ENCODE results near the gene TEX12. TPM values are rescaled to one million over a fixed set of nuclear protein-coding genes. Genes with fewer than 3 reads are reported as not detected.

Gene TEX12
- polyA plus RNA-seq, 3 donors, result 0.43 TPM; not detected in 2

- no CpG with 5 or more reads among the region's 3 CpGs for WGBS (ENCODE audit: insufficient coverage)
- Histone ChIP-seq H3K27me3 (ENCODE audit: control insufficient read depth in 2 of 2, insufficient read depth in 2 of 2, low read length in 2 of 2) (no peaks in the 10 kb centered on the region), H3K27ac (ENCODE audit: low read depth in 1 of 2, low read length in 2 of 2) (no peak overlapping the region), H3K9me3 (replicated peaks in 1 of 2; ENCODE audit: control insufficient read depth in 1 of 2, insufficient read depth in 1 of 2, low read length in 2 of 2) (no peaks in the 10 kb centered on the region), H3K9ac (ENCODE audit: insufficient read depth, low read length, poor library complexity, severe bottlenecking) (no peak overlapping the region), H3K79me2 (ENCODE audit: insufficient read depth, low read length) (peaks cover under 1% of the 10 kb centered on the region), H3K4me1 (ENCODE audit: control insufficient read depth in 1 of 2, insufficient read depth in 2 of 2, low read length in 2 of 2) (peaks cover 5 to 6% of the 10 kb centered on the region in 2 donors), H3K4me2 (replicated peaks; ENCODE audit: extremely low read depth, low read length, poor library complexity, severe bottlenecking) (no peak overlapping the region), H3K36me3 (replicated peaks in 1 of 2; ENCODE audit: control insufficient read depth in 1 of 2, insufficient read depth in 2 of 2, low read length in 2 of 2) (no peaks in the 10 kb centered on the region), H4K20me1 (ENCODE audit: insufficient read depth, low read length) (no peaks in the 10 kb centered on the region), H2AFZ (ENCODE audit: insufficient read depth, low read depth, low read length, poor library complexity, severe bottlenecking) (no peak overlapping the region), H3K4me3 (replicated peaks in 1 of 3; ENCODE audit: low read depth in 2 of 3, low read length in 3 of 3) (no peak overlapping the region)
- no peaks in the 10 kb centered on the region for H3K9me3 Mint-ChIP-seq
- intact Hi-C loops (cut with micrococcal nuclease), result loop anchor here in 1 of 2 donors (5.0 to 10.0 kb wide), 2 partner anchors 47 to 336 kb away; partner anchors contain the start of gene BCO2
- H3K4me1 Mint-ChIP-seq, result peaks cover 15% of the 10 kb centered on the region
- DNase-seq, result no peak
- H3K4me3 Mint-ChIP-seq, result no peak overlapping the region
- no peak for TF ChIP-seq CTCF (IDR thresholded peaks at IDR 0.05)
- H3K36me3 Mint-ChIP-seq, result peaks cover 0 to 1% of the 10 kb centered on the region in 2 donors
- peaks cover 0 to 2% (median 0%) of the 10 kb centered on the region in 3 donors for H3K27me3 Mint-ChIP-seq (ENCODE audit: low read depth in 3 of 3)
- no peak overlapping the region for H3K27ac Mint-ChIP-seq
Observed at GRCh38 chr11:112221274-112221835, 54.2 kb downstream of the TEX12 start.

Small RNAs within 50 kb of the gene (small RNA-seq; reads per million reads assigned to genes)
- gene MRPS36P4 (ENCODE audit: insufficient read length, low read depth), result not detected

Other genes with a start within 250 kb of the TEX12 start
- gene C11orf52, start 248.5 kb upstream of the TEX12 start, polyA plus RNA-seq, result not detected
- gene DIXDC1, start 230.0 kb upstream of the TEX12 start, polyA plus RNA-seq, result under 1 TPM in 2 of 3 donors, not detected in 1; 0.07 to 0.17 TPM
- gene DLAT, start 142.0 kb upstream of the TEX12 start, polyA plus RNA-seq, result 10 to 100 TPM in 2 of 3 donors, 1 to 10 TPM in 1; 5.8 to 14.6 (median 11.5) TPM
- gene PIH1D2, start 93.4 kb upstream of the TEX12 start, polyA plus RNA-seq, result not detected
- 1 to 10 TPM; 5.3 to 9.4 (median 7.7) TPM for gene NKAPD1, start 93.1 kb upstream of the TEX12 start, polyA plus RNA-seq
- gene TIMM8B, start 80.6 kb upstream of the TEX12 start, polyA plus RNA-seq, result 100 to 1,000 TPM in 2 of 3 donors, 10 to 100 TPM in 1; 27.9 to 160 (median 143) TPM
- gene SDHD, start 80.5 kb upstream of the TEX12 start, polyA plus RNA-seq, result 100 to 1,000 TPM in 2 of 3 donors, 10 to 100 TPM in 1; 60.4 to 270 (median 270) TPM
- 10 to 100 TPM; 11.7 to 16.2 (median 16.1) TPM for gene IL18, start 3.3 kb upstream of the TEX12 start, polyA plus RNA-seq
- gene BCO2, start 8.1 kb downstream of the TEX12 start, polyA plus RNA-seq, result 1 to 10 TPM in 1 of 3 donors, under 1 TPM in 1, not detected in 1; 0.20 to 1.9 TPM
- 10 to 100 TPM; 11.8 to 25.0 (median 14.0) TPM for gene PTS, start 59.1 kb downstream of the TEX12 start, polyA plus RNA-seq
- gene PLET1, start 93.5 kb downstream of the TEX12 start, polyA plus RNA-seq, result not detected

All from CD14-positive monocyte (primary cell).